Calu3 (cell line): ENCODE data around the gene NAV1. TPM values are rescaled to one million over a fixed set of nuclear protein-coding genes. Genes with fewer than 3 reads are reported as not detected.

Source experiments
- BruUV-seq: library from RNA; stranded (reverse); fragments of 400-500 nt; replicated peaks from 2 replicates; lab custom pipeline; 2021; lab: Mats Ljungman, UMichigan
- CTCF ChIA-PET: fragments of 300-600 bp; sonication (Branson Sonifier 250); formaldehyde crosslinking; loops from one replicate; lab custom pipeline; 2022; ENCODE audit warnings: antibody characterized with exemption; lab: Charles Lee
- DNase-seq: peaks from one replicate; pipeline ENCODE4 v3.0.0; 2022
- H3K27ac Mint-ChIP-seq: one replicate; pipeline ENCODE4 v1.8.0; 2022; ENCODE audit warnings: mixed read lengths; ENCODE audit not compliant: unreplicated experiment
- H3K27me3 Mint-ChIP-seq: one replicate; pipeline ENCODE4 v1.8.0; 2022; ENCODE audit warnings: mixed read lengths; ENCODE audit not compliant: unreplicated experiment
- H3K36me3 Mint-ChIP-seq: one replicate; pipeline ENCODE4 v1.8.0; 2022; ENCODE audit warnings: mild to moderate bottlenecking, moderate library complexity, mixed read lengths; ENCODE audit not compliant: insufficient read depth, unreplicated experiment
- H3K4me1 Mint-ChIP-seq: one replicate; pipeline ENCODE4 v1.8.0; 2022; ENCODE audit warnings: mild to moderate bottlenecking, low read depth, mixed read lengths; ENCODE audit not compliant: unreplicated experiment
- H3K4me3 Mint-ChIP-seq: one replicate; pipeline ENCODE4 v1.8.0; 2022; ENCODE audit warnings: mild to moderate bottlenecking, low read depth, moderate library complexity, mixed read lengths; ENCODE audit not compliant: unreplicated experiment
- H3K9me3 Mint-ChIP-seq: one replicate; pipeline ENCODE4 v1.8.0; 2022; ENCODE audit warnings: low read depth, mixed read lengths; ENCODE audit not compliant: unreplicated experiment
- CTCF ChIP-seq: fragments of 200-600 bp; IDR thresholded peaks from one replicate; pipeline ENCODE4 v1.8.0; 2022; ENCODE audit warnings: antibody characterized with exemption; ENCODE audit not compliant: unreplicated experiment
- intact Hi-C: fragments of 100-400 bp; cut with micrococcal nuclease; formaldehyde crosslinking; loops from one replicate; pipeline ENCODE4 v1.10.0; 2022; ENCODE audit not compliant: unreplicated experiment
- total RNA-seq: library from RNA; stranded (reverse); gene quantifications from 2 replicates; pipeline ENCODE4 v1.2.3, GENCODE V29; 2022

NAV1 gene
- total RNA-seq, 1 experiment from 2014 or later, result 24.8 TPM

- Mint-ChIP-seq H3K4me1 (peaks cover 46% of the 10 kb centered on the region), H3K9me3 (no peaks in the 10 kb centered on the region), H3K4me3 (no peak overlapping the region), H3K27ac (no peak overlapping the region), H3K36me3 (peaks cover 8% of the 10 kb centered on the region), H3K27me3 (no peaks in the 10 kb centered on the region)
- intact Hi-C loops, result no loop called here
- no peak for DNase-seq
- TF ChIP-seq CTCF, result no peak
- no TSS peak for BruUV-seq
- CTCF ChIA-PET, result interaction anchor here (0.7 to 7.0 kb wide), 16 partner anchors 10 to 281 kb away, joined by 4 to 172 read pairs (median 6); partner anchors contain the start of gene NAV1
These were observed 26.9 kb upstream of the NAV1 start for GRCh38 chr1:201511941-201512539.

GRCh38 chr1:201513498-201514243 lies 25.3 kb upstream of the NAV1 start:
- BruUV-seq, result no TSS peak
- peaks cover 53% of the 10 kb centered on the region for H3K4me1 Mint-ChIP-seq
- intact Hi-C loops, result loop anchor here (1.0 kb wide), 2 partner anchors 31 to 65 kb away; no protein-coding TSS in a partner anchor
- TF ChIP-seq CTCF, result no peak
- H3K4me3 Mint-ChIP-seq, result no peak overlapping the region
- no peaks in the 10 kb centered on the region for H3K27me3 Mint-ChIP-seq
- no peak overlapping the region for H3K27ac Mint-ChIP-seq
- CTCF ChIA-PET, result interaction anchor here (0.6 to 7.0 kb wide), 19 partner anchors 11 to 364 kb away, joined by 3 to 172 read pairs (median 5); partner anchors contain the start of gene PHLDA3
- DNase-seq, result no peak
- no peaks in the 10 kb centered on the region for H3K9me3 Mint-ChIP-seq
- H3K36me3 Mint-ChIP-seq, result peaks cover 10% of the 10 kb centered on the region

- peaks cover 10% of the 10 kb centered on the region for H3K36me3 Mint-ChIP-seq
- no peak for TF ChIP-seq CTCF
- H3K4me1 Mint-ChIP-seq, result peaks cover 53% of the 10 kb centered on the region
- intact Hi-C loops, result no loop called here
- no peak overlapping the region for H3K4me3 Mint-ChIP-seq
- no TSS peak for BruUV-seq
- no peaks in the 10 kb centered on the region for H3K9me3 Mint-ChIP-seq
- H3K27ac Mint-ChIP-seq, result no peak overlapping the region
- DNase-seq, result no peak
- CTCF ChIA-PET, result interaction anchor here (0.8 to 7.0 kb wide), 3 partner anchors 33 to 66 kb away, joined by 3 to 172 read pairs (median 4); no protein-coding TSS in a partner anchor
- no peaks in the 10 kb centered on the region for H3K27me3 Mint-ChIP-seq
These were observed 24.5 kb upstream of the NAV1 start for GRCh38 chr1:201514466-201514865.

GRCh38 chr1:201515062-201515750 lies 23.7 kb upstream of the NAV1 start:
- peak overlapping the region; percentile 42 for H3K4me3 Mint-ChIP-seq
- BruUV-seq, result no TSS peak
- H3K27me3 Mint-ChIP-seq, result no peaks in the 10 kb centered on the region
- H3K9me3 Mint-ChIP-seq, result no peaks in the 10 kb centered on the region
- H3K4me1 Mint-ChIP-seq, result peaks cover 53% of the 10 kb centered on the region
- CTCF ChIA-PET, result interaction anchor here (0.5 to 7.0 kb wide), 7 partner anchors 12 to 896 kb away, joined by 3 to 172 read pairs (median 4); no protein-coding TSS in a partner anchor
- DNase-seq, result no peak
- TF ChIP-seq CTCF, result no peak
- peak overlapping the region; percentile 45 for H3K27ac Mint-ChIP-seq
- H3K36me3 Mint-ChIP-seq, result peaks cover 10% of the 10 kb centered on the region
- intact Hi-C loops, result no loop called here
